Fibroblast of skin of scalp (primary cell): Measurements from ENCODE around the gene AIFM1.

Experiments
- DNase-seq: peaks from one replicate; pipeline ENCODE4 v3.0.0-alpha.2; 2013

Gene AIFM1

DNA sequence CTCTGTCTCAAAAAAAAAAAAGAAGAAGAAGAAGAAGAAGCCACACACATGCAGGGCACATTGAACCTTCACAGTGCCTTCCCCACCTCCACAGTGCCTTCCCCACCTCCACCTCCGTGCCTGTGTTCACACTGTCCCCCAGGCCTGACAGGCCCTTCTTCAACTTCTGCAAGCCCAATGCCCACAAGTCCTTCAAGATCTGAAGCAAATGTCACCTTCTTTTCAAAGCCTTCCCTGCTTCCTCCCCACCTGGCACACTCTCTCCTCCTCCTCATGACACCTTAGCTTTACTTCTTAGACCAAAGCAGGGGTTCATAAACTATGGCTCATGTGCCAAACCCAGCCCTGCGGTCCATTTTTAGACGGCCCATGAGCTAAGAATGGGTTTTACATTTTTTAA lies 75.3 kb downstream of the AIFM1 start:
- no peak for DNase-seq

DNA sequence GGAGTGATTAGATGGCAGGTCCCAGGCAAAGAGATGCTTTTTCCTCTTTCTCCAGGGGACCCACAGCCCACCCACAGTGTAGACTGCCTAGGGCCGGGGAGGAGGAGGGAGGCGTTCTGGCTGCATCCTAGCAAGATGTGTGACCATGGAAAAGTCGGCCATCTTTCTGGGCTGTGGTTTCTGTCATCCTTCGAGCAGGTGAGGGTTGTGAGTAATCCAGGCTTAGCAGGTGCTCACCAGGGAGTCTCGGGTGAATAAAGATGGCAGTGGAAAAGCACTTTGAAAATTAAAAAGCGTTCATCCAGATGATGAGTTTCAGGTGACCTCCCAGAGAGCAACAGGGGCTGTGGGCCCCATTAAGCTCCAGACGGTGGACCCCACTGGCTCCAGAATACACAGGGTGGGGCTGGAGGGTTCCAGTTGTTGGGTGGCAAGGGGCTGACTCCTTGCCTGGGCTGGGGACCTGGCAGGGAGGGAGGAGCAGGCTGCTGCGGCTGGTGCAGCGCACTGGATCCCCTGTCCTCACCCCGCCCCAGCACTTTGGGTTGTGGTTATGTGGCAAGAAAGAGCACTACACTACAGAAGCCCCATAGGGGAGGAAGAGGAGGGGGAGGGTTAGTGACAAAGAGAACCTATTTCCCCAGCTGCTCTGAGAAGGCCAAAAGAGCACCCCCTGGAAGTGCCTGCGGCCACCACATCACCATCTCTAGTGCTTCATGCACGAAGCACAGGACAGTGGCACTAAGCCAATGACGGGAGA lies 79.0 kb downstream of the AIFM1 start:
- no peak for DNase-seq

DNA sequence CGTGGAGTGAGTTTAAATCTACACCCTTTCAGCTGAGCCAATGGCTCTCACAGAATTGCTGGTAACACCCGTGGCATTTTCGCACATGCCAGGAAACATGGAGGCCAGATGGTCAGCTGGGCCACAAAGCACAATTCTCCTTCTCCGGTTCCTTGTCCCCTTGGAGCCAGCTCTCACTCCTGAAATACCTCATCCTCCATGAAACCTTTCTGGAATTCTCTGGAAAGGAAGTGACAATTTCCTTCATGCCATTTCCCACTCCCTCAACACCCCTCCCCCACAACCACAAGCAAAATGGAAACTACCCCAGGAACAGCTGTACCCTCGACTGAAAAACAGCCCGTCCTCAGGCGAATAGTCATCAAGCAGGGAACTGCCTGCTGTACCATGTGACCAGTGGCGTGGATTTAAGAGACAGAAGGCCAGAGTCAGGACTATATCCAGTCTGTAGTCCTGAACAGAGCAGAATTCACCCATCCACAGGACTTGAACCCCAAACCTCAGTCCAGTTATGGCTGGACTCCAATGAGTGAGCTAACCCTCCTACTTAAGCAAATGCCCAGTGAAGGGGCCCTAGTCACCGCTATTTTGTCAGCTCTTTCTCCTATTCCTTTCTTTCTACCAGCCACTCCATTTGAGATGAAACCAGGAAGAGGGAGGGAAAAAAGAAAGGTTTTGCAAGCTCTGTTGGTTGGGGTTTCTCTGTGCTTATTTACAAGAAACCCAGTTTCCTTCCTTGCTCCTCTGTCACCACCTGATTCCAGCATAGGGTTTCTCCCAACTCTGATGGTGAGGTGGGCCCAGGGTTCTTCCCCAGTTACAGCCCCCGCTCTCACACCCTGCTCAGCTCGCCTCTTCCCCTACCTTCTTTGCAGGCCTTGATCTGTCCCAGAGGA lies 79.8 kb downstream of the AIFM1 start:
- DNase-seq = peak; percentile 34

DNA sequence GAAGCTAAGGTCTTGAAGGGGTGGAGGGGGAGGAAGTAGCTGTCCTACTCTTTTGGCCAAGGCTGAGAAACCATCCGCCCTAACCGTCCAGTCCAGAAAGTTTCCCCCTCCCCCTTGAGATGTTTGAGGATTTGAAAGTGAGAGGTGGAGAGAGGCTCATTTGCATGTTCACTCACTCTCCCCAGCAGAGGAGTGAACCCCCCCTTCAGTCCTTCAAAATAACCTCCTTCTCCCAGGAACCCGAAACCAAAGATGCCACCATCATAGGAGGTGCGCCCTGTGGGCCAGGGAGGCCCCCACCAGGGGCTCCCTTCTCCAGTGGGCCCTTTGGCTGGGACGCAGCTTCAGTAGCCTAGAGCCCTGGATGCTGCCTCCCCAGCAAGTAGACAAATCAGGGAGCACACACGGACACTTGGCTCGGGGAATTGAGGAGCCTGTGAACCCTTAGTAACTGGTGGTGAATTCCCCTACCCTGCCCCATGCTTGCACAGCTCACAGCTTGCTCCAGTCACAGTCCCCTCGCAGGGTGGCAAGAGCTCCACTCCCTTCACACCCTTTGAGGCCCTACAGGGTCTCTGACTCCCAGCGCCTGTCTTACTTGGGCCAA lies 80.9 kb downstream of the AIFM1 start:
- DNase-seq = no peak

DNA sequence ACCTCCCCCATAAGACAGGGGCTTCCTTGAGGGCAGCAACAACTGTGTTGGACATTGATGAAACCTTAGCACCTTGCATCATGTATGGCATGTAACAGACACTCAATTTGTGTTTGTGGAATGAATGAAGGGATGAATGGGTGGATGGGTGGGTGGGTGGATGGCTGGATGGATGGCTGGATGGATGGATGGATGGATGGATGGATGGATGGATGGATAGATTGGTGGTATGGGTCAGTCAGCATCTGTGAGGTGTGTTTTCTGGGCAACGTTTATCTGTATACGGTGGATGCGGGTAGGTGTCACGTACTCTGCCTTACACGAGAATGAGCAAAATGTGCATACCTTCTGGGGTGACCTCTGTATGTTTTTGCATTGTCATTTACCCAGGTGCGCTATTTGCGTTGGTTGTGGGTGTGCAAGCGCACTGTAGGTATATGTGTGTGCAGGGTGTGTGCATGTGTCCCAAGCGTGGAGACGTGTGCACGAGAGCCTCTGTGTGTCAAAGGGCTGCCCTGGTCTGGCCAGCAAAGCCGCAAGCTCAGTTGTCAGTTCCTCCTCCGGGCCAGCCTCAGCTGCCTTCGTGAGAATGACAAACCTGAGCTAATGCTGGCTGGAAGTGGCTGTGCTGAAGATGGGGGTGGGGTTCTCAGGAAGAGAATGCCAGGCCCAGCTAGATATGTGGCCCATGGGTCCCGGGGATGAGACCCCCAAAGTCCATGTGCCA lies 81.8 kb downstream of the AIFM1 start:
- DNase-seq = no peak

DNA sequence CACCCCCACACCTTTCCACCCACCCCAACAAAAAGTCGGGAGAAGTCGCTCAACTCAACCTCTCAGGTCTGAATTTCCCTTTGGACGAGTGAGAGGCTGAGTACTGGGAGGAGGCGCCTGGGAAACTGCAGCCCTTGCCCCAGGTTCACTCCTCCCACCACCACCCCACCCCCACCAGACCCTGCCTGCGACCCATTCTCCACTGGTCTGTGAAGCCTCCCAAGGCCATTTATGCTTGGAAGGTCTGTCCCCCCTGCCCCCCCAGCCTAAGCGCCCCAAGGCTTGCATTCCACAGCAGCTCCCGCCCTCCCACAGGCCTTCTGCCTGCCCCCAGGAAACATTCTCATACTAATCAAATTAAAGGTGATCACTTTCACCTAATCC lies 82.5 kb downstream of the AIFM1 start:
- no peak for DNase-seq

DNA sequence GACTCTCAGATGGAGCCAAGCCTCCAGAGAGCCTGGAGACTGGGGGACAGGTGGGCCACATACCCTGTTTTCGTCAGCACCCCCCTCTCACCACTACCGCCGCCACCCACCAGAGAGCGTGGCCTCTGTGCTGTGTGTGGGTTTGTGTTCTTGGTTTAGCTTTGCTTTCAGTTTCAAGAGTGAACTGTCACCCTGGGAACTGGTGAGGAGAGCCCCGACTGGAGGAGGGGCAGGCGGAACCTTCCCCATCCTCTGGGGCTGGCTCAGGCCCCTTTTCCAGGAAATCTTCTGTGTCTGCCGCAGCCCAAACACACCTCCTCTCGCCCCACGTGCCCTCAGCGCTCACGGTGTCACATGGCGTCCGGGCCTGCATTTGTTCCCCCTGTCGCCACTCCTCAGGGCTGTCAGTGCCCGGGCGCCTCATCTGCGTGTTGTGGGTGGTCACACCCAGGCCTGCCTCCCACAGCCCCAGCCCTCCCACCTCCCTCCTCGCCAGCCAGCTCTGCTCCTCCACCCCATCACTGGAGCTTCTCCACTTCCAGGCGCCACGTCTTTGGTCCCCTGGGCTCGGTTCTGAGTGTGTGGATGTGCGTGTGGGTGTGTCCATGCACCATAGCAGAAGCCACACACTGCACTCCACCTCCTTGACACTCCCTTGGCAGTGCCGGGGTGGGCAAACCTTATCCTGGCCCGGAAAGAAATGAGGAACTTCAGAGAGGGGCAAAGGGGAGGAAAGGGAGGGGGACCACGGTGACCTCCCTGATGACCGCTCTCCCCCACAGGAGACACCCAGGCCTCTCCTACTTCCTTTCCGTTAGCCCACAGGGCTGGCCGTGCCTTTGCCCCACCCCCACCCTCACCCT lies 83.2 kb downstream of the AIFM1 start:
- DNase-seq = peak; percentile 64

DNA sequence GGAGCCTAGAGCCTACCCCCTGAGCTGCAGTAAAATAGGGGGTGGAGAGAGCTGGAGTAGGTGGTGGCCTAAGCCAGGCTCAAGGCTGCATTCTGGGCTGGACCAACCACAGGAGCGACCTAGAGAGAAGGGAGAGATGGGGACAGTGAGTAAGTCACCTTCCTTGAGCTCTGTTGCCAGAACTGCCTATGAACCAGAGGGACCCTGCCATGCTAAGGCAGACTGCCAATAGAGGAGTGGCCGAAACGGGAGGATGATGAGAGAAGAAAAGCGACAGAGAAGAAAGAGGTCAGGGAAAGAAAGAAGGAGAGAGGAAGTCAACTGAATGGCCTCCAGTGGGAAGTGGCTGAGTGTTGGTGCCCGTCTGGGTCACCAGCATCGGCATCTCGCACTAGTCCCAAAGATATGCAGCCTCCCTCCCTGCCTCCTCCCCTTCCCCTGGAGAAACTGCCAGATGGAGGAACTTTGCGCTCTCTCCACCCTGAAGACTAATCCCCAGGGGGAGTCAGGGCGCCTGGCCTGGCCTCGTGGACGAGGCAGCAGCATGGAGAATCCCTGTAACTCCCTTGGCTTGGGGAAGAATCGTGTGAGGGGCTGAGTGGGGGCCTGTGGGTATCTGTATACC lies 84.1 kb downstream of the AIFM1 start:
- no peak for DNase-seq

DNA sequence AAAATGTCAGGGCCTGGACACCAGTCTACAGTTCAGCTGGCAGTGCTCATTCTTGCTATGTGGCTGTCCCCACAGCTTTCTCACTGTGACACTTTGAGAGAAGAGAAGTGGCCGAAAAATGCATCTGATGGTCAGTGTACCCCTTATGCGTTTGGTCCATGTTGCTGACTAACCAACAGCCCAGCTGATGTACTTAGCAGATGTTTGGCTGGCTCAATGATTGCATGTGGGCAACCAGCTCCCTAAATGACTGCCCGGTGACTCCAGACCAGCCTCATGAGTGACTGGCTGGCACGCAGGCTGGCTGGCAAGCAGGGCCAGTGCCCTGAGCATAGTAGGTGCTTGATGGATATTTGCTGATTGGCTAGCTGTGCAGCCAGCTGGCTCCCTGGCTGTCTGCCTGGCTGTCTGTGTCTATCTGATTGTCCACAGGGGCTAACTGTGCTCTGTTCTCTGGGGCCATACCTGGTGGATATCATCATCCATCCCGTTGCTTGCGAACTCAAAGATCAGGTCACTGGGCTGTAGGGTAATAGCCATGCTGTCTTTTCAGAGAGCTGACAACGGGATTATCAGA lies 84.8 kb downstream of the AIFM1 start:
- no peak for DNase-seq

DNA sequence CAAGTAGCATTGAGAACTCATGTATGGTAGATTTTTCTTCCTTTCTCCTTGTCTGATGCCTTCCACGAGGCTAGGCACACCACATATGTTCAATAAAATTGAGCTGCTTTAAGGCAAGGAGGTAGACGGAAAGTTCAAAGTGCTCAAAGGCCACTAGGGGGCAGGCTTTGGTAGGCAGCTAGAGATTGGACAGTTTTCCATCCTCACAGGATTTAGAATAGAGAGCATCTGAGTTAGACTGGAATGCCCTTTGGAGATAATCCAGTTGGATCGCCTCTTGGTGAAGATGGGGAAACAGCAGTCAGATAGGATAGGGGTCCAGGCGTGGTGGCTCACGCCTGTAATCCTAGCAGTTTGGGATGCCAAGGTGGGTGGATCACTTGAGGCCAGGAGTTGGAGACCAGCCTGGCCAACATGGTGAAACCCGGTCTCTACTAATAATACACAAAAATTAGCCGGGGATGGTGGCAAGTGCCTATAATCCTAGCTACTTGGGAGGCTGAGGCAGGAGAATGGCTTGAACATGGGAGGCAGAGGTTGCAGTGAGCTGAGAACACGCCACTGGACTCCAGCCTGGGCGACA lies 85.7 kb downstream of the AIFM1 start:
- peak; percentile 75 for DNase-seq
